Mesenchymal stem cell (in vitro differentiated cells and primary cell): Measurements from ENCODE around the gene EFCC1.

ENCODE experiments used
- DNase-seq: peaks from one replicate; pipeline ENCODE4 v3.0.0-alpha.2; 2013
- H2AFZ ChIP-seq: one replicate; pipeline ENCODE4 v1.6.1; 2013; ENCODE audit warnings: low read depth, mild to moderate bottlenecking, control low read depth, inconsistent platforms, low read length, moderate library complexity
- H2AK5ac ChIP-seq: 2 replicates; pipeline ENCODE4 v1.6.1; 2013; ENCODE audit warnings: low read length, moderate library complexity, mild to moderate bottlenecking, inconsistent platforms; ENCODE audit not compliant: severe bottlenecking
- H2BK120ac ChIP-seq: one replicate; pipeline ENCODE4 v1.6.1; 2013; ENCODE audit warnings: low read depth, mild to moderate bottlenecking, inconsistent platforms, low read length, moderate library complexity
- H2BK12ac ChIP-seq, 2 experiments: one replicate each; pipeline ENCODE4 v1.6.1; 2013; ENCODE audit warnings: inconsistent platforms in 2 of 2, low read length in 2 of 2, mild to moderate bottlenecking in 2 of 2, moderate library complexity in 2 of 2, control low read depth in 1 of 2
- H2BK15ac ChIP-seq: one replicate; pipeline ENCODE4 v1.6.1; 2013; ENCODE audit warnings: mild to moderate bottlenecking, low read depth, inconsistent platforms; ENCODE audit not compliant: poor library complexity, severe bottlenecking
- H2BK5ac ChIP-seq: 2 replicates; pipeline ENCODE4 v1.6.1; 2013; ENCODE audit warnings: low read depth, mild to moderate bottlenecking, low read length, control low read depth, inconsistent platforms; ENCODE audit not compliant: poor library complexity, severe bottlenecking
- H3K14ac ChIP-seq, 2 experiments: one replicate each; pipeline ENCODE4 v1.6.1; 2013; ENCODE audit warnings: inconsistent platforms in 2 of 2, low read length in 2 of 2, control low read depth in 1 of 2, mild to moderate bottlenecking in 1 of 2, moderate library complexity in 1 of 2
- H3K18ac ChIP-seq, 2 experiments: one replicate each; pipeline ENCODE4 v1.6.1; 2013; ENCODE audit warnings: inconsistent platforms in 2 of 2, low read length in 2 of 2, control low read depth in 1 of 2, low read depth in 1 of 2, mild to moderate bottlenecking in 1 of 2
- H3K23ac ChIP-seq, 2 experiments: one replicate each; pipeline ENCODE4 v1.6.1; 2013; ENCODE audit warnings: inconsistent platforms in 2 of 2, low read length in 2 of 2, mild to moderate bottlenecking in 2 of 2, moderate library complexity in 2 of 2, control low read depth in 1 of 2
- H3K27ac ChIP-seq: 2 replicates; pipeline ENCODE4 v1.5.1; 2013; ENCODE audit warnings: mild to moderate bottlenecking, moderate library complexity, low read length, control low read depth, inconsistent platforms; ENCODE audit not compliant: poor library complexity, severe bottlenecking
- H3K27me3 ChIP-seq, 2 experiments: 2 replicates each; pipeline versions ENCODE4 v1.6.1 to v1.7.0; 2013; ENCODE audit warnings: low read length in 2 of 2, mild to moderate bottlenecking in 2 of 2, moderate library complexity in 2 of 2, control low read depth in 1 of 2, inconsistent platforms in 1 of 2; ENCODE audit not compliant: control insufficient read depth in 1 of 2, insufficient read depth in 1 of 2
- H3K36me3 ChIP-seq, 2 experiments: 2 replicates each; pipeline versions ENCODE4 v1.6.1 to v1.7.0; 2013; ENCODE audit warnings: low read length in 2 of 2, control low read depth in 1 of 2, inconsistent platforms in 1 of 2, low read depth in 1 of 2, mild to moderate bottlenecking in 1 of 2; ENCODE audit not compliant: insufficient read depth in 2 of 2, control insufficient read depth in 1 of 2
- H3K4ac ChIP-seq, 2 experiments: one replicate each; pipeline ENCODE4 v1.6.1; 2013; ENCODE audit warnings: inconsistent platforms in 2 of 2, low read length in 2 of 2, mild to moderate bottlenecking in 2 of 2, moderate library complexity in 2 of 2, control low read depth in 1 of 2, low read depth in 1 of 2
- H3K4me1 ChIP-seq: 2 replicates; pipeline ENCODE4 v1.6.1; 2013; ENCODE audit warnings: low read depth, low read length, control low read depth; ENCODE audit not compliant: control insufficient read depth, insufficient read depth
- H3K4me2 ChIP-seq: 2 replicates; pipeline ENCODE4 v1.6.1; 2013; ENCODE audit warnings: low read length, mild to moderate bottlenecking, inconsistent platforms; ENCODE audit not compliant: poor library complexity, severe bottlenecking
- H3K4me3 ChIP-seq, 2 experiments: 2 replicates each; pipeline versions ENCODE4 v1.5.1 to v1.7.0; 2013; ENCODE audit warnings: low read length in 2 of 2, mild to moderate bottlenecking in 2 of 2, control low read depth in 1 of 2, low read depth in 1 of 2; ENCODE audit not compliant: insufficient read depth in 1 of 2
- H3K79me1 ChIP-seq: replicated peaks from 2 replicates; pipeline ENCODE4 v1.6.1; 2013; ENCODE audit warnings: mild to moderate bottlenecking, control low read depth, low read length, inconsistent platforms; ENCODE audit not compliant: poor library complexity, severe bottlenecking
- H3K9ac ChIP-seq: 2 replicates; pipeline ENCODE4 v1.7.0; 2013; ENCODE audit warnings: mild to moderate bottlenecking, low read length, moderate library complexity
- H3K9me3 ChIP-seq: 2 replicates; pipeline ENCODE4 v1.7.0; 2013; ENCODE audit warnings: mild to moderate bottlenecking, low read length; ENCODE audit not compliant: control insufficient read depth
- H4K8ac ChIP-seq: one replicate; pipeline ENCODE4 v1.6.1; 2013; ENCODE audit warnings: inconsistent platforms, mild to moderate bottlenecking, low read length, moderate library complexity
- H4K91ac ChIP-seq: one replicate; pipeline ENCODE4 v1.6.1; 2013; ENCODE audit warnings: mild to moderate bottlenecking, low read length, inconsistent platforms
- WGBS: methylation state at CpG from one replicate; pipeline ENCODE4 v1.1.7; 2013; ENCODE audit warnings: mixed read lengths; 5-methylcytosine and 5-hydroxymethylcytosine counted together

Gene EFCC1

DNA sequence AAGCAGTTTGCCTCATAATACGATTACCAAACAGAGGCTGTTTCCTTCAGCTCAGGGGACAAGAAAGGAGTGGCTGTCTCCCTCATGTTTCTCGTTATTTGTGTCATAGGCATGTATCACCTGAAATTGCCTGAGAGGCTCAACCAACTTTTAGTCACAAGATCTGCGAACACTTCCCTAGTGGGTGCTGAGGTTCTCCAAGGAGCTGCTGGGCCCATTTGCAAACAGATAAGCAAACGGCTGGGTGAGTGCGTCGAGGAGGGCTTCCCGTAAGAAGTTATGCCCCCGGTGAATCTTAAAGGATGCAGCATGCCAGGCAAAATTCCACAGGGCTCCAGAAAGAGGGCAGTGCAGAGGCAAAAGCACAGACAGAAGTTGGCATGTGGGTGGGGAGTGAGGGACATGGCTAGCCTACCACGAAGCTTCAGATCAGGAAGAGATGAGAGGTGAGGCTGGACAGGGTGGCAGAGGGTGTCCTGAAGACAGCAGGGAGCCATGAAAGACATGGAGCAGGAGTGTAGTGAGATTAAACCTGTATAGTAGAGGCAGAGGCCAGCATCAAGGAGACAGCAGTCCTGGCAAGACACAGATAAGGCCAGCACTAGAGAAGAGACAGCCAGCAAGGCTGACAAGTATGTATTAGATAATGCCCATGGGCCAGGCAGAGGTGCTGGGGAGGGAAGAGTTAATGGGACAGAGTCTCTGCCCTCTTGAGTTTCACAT, 55.5 kb downstream of the EFCC1 start:
- Histone ChIP-seq H3K4me2 (no peak overlapping the region), H3K4me3 (no peak overlapping the region), H3K23ac (no peak overlapping the region), H3K79me1 (no peaks in the 10 kb centered on the region), H3K18ac (no peak overlapping the region), H3K9me3 (no peaks in the 10 kb centered on the region), H3K14ac (no peak overlapping the region), H2AFZ (no peak overlapping the region), H2AK5ac (no peak overlapping the region), H3K9ac (no peak overlapping the region), H3K27me3 (peaks cover 37 to 43% of the 10 kb centered on the region in 2 experiments), H3K36me3 (no peaks in the 10 kb centered on the region), H2BK5ac (no peak overlapping the region), H3K4ac (no peak overlapping the region), H3K4me1 (peaks cover 7% of the 10 kb centered on the region), H2BK15ac (no peak overlapping the region), H2BK120ac (no peak overlapping the region), H4K91ac (no peak overlapping the region), H3K27ac (no peak overlapping the region), H2BK12ac (no peak overlapping the region), H4K8ac (no peak overlapping the region)
- 67% methylated on average over 9 of the region's 9 CpGs for WGBS
- DNase-seq, result no peak

DNA sequence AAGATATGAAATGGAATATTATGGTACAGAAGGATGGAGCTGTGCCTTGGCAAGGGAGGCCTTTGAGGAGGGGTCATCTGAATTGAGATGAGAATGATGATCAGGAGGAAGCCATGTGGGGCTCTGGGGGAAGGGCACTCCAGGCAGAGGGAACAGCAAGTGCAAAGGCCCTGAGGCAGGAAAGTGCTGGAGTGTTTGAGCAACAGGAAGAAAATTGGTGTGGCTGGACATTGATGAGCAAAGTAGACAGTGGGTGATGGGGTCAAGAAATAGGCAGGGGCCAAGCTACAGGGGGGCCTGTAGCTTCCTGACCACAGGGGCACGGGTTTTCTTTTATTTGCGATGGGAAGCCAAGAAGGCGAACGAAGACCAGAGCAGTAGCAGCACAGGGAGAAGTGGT, 56.1 kb downstream of the EFCC1 start:
- Histone ChIP-seq H2BK120ac (no peak overlapping the region), H3K4ac (no peak overlapping the region), H3K9ac (no peak overlapping the region), H4K91ac (no peak overlapping the region), H3K27ac (no peak overlapping the region), H2AK5ac (no peak overlapping the region), H3K4me2 (no peak overlapping the region), H2BK15ac (no peak overlapping the region), H3K27me3 (peaks cover 37 to 43% of the 10 kb centered on the region in 2 experiments), H3K9me3 (no peaks in the 10 kb centered on the region), H3K4me1 (peaks cover 4% of the 10 kb centered on the region), H2BK12ac (no peak overlapping the region), H4K8ac (no peak overlapping the region), H3K14ac (no peak overlapping the region), H3K23ac (no peak overlapping the region), H2AFZ (no peak overlapping the region), H3K18ac (no peak overlapping the region), H3K36me3 (no peaks in the 10 kb centered on the region), H2BK5ac (no peak overlapping the region), H3K4me3 (no peak overlapping the region), H3K79me1 (no peaks in the 10 kb centered on the region)
- DNase-seq, result no peak
- 82% methylated on average over 4 of the region's 4 CpGs for WGBS

DNA sequence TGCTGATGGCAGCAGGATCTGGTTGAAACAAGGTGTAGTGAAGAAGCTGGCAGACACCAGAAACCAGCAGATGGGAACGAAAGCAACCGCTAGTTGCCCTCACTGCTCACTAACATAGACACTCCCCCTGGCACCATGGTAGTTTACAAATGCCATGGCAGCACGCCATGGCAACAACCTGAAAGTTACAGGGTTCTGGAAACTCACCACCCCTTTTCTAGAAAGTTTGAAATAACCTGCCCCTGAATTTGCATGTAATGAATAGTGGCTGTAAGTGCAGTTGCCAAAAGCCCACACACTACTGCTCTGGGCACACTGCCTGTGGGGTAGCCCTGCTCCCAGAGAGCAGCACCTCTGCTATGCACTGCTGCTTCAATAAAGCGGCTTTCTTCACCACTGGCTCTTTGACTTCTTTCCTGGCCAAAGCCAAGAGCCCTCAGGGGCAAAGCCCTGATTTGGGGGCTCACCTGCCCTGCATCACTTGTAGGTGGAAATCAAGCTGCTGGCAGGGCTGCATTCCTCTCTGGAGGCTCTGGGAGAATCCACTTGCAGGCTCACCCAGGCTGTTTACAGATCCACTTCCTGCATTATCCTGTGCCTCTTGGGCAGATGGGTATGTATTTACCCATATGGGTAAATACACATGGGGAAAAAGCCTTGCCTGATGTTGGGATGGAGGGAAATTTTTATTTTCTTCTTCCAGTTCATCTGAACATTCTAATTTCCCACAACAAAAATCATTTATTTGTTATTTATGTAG, 57.5 kb downstream of the EFCC1 start:
- no peak overlapping the region for H2AFZ ChIP-seq
- DNase-seq, result peak; percentile 24
- H2BK120ac ChIP-seq, result no peak overlapping the region
- H3K4ac ChIP-seq, result no peak overlapping the region
- no peak overlapping the region for H4K91ac ChIP-seq
- no peak overlapping the region for H3K14ac ChIP-seq
- peaks cover 2% of the 10 kb centered on the region for H3K4me1 ChIP-seq
- no peak overlapping the region for H4K8ac ChIP-seq
- H2BK5ac ChIP-seq, result no peak overlapping the region
- no peak overlapping the region for H2BK15ac ChIP-seq
- no peak overlapping the region for H3K9ac ChIP-seq
- H3K79me1 ChIP-seq, result no peaks in the 10 kb centered on the region
- H2BK12ac ChIP-seq, result peak overlapping the region in 1 of 2 experiments; percentile 29
- H3K4me3 ChIP-seq, result no peak overlapping the region
- 84% methylated on average over 4 of the region's 4 CpGs for WGBS
- H3K18ac ChIP-seq, result no peak overlapping the region
- no peak overlapping the region for H3K4me2 ChIP-seq
- H3K27ac ChIP-seq, result no peak overlapping the region
- no peak overlapping the region for H3K23ac ChIP-seq
- no peak overlapping the region for H2AK5ac ChIP-seq
- H3K27me3 ChIP-seq, result peaks cover 42 to 43% of the 10 kb centered on the region in 2 experiments
- no peaks in the 10 kb centered on the region for H3K9me3 ChIP-seq
- H3K36me3 ChIP-seq, result no peaks in the 10 kb centered on the region

DNA sequence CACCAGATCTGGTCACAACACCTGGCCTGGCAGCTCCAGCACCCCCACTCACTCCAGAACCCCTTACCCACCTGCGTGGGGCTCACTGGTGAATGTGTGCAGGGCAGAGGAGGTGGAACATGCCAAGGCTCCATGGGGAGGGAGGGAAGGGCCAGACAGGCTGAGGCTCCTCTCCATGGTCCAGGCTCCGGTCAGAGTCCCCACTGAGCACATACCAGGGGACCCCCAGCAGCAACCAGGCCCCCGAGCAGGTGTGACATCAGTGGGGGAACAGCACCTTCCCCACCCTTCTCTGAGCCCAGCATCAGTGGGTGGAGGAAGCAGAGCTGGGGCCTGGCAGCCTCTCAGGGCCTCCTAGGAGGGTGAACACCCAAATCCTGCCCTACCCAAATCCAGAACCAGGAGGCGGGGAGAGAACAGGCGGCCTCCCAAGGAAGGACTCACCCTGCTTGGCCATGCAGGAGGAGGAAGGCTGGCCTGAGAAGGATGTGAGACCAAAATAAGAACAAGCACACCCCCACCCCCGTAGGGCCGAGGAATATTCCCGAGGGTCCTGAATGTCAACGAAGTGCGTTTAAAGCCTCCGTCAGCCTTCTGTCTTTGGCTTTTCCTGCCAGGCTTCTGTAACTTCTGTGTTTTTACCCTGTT, 58.3 kb downstream of the EFCC1 start:
- H3K4me3 ChIP-seq, result no peak overlapping the region
- H2BK12ac ChIP-seq, result peak overlapping the region; percentile 11 to 56
- no peak overlapping the region for H2AK5ac ChIP-seq
- peak overlapping the region; percentile 28 to 61 for H3K18ac ChIP-seq
- H3K79me1 ChIP-seq, result no peaks in the 10 kb centered on the region
- peak overlapping the region; percentile 62 for H2BK120ac ChIP-seq
- no peak overlapping the region for H3K9ac ChIP-seq
- no peak overlapping the region for H2BK15ac ChIP-seq
- H4K8ac ChIP-seq, result no peak overlapping the region
- H4K91ac ChIP-seq, result peak overlapping the region; percentile 5
- 74% methylated on average over 11 of the region's 11 CpGs for WGBS
- H3K14ac ChIP-seq, result peak overlapping the region in 1 of 2 experiments; percentile 73
- no peak overlapping the region for H2AFZ ChIP-seq
- H3K23ac ChIP-seq, result no peak overlapping the region
- H3K4me2 ChIP-seq, result no peak overlapping the region
- peaks cover 2% of the 10 kb centered on the region for H3K4me1 ChIP-seq
- peaks cover 42 to 47% of the 10 kb centered on the region in 2 experiments for H3K27me3 ChIP-seq
- no peaks in the 10 kb centered on the region for H3K9me3 ChIP-seq
- peak overlapping the region in 1 of 2 experiments; percentile 1 for H3K4ac ChIP-seq
- no peaks in the 10 kb centered on the region for H3K36me3 ChIP-seq
- no peak overlapping the region for H2BK5ac ChIP-seq
- H3K27ac ChIP-seq, result no peak overlapping the region
- DNase-seq, result no peak
